ENCODE data around the gene YPEL1. TPM values are rescaled to one million over a fixed set of nuclear protein-coding genes. Genes with fewer than 3 reads are reported as not detected.

YPEL1 gene
- total RNA-seq, 1 experiment from 2014 or later = 3.1 TPM

- no peaks in the 10 kb centered on the region for H3K9me2 ChIP-seq (ENCODE audit: insufficient read depth)
- H4K20me1 ChIP-seq (ENCODE audit: insufficient read depth) = no peaks in the 10 kb centered on the region
- CTCF ChIA-PET = interaction anchor here (1.0 to 1.8 kb wide), 2 partner anchors 10 to 23 kb away, joined by 3 to 7 read pairs; no protein-coding TSS in a partner anchor
- intact Hi-C loops (cut with micrococcal nuclease) = loop anchor here (5.0 kb wide), 1 partner anchor 214 kb away; the partner anchor contains the start of gene MAPK1
- peaks cover 3 to 8% of the 10 kb centered on the region in 2 experiments; a peak in 3 of 4 replicates for H3K36me3 ChIP-seq (ENCODE audit: control insufficient read depth in 1 of 2, insufficient read depth in 2 of 2, low read length in 2 of 2)
- POLR2A ChIA-PET = interaction anchor here (1.2 to 1.4 kb wide), 2 partner anchors 10 to 13 kb away, joined by 3 to 4 read pairs; partner anchors contain the start of gene PPIL2
- ATAC-seq = peak; percentile 12
- H3K9me3 ChIP-seq (ENCODE audit: control insufficient read depth in 1 of 2, insufficient read depth in 1 of 2, low read depth in 1 of 2, low read length in 2 of 2) = no peaks in the 10 kb centered on the region
- no peak overlapping the region for H2AFZ ChIP-seq (ENCODE audit: low read depth, low read length, poor library complexity, severe bottlenecking)
- peak overlapping the region; percentile 73 for H3K27ac ChIP-seq (ENCODE audit: low read depth, low read length)
- H3K4me2 ChIP-seq (ENCODE audit: low read length) = peak overlapping the region; percentile 92
- RAD21 ChIA-PET (ENCODE audit: low non-redundant PET in 1 of 2, low total read pairs in 2 of 2, uncharacterized antibody in 2 of 2, unreplicated experiment in 2 of 2) = no interaction called here
- peaks cover 8% of the 10 kb centered on the region; the same call in 1 of the 2 replicates for H3K79me2 ChIP-seq (ENCODE audit: insufficient read depth, low read length)
- peak overlapping the region; percentile 83 for H3K9ac ChIP-seq (ENCODE audit: low read length)
- DNase-seq (ENCODE audit: low read depth, low spot score) = no peak
- H3K4me3 ChIP-seq (replicated peaks in 1 of 2; ENCODE audit: low read depth in 1 of 2, low read length in 2 of 2) = peak overlapping the region; percentile 67 to 83
- TSS peak; percentile 53 for BruUV-seq (replicated peaks)
- H3K4me1 ChIP-seq (ENCODE audit: control insufficient read depth in 1 of 2, insufficient read depth in 2 of 2, low read length in 2 of 2) = peaks cover 7 to 30% of the 10 kb centered on the region in 2 experiments
- TF ChIP-seq FOSL1 (IDR thresholded peaks at IDR 0.05; ENCODE audit: low read depth) = no peak
- TF ChIP-seq MAX (IDR thresholded peaks at IDR 0.05) = no peak
- no peak for TF ChIP-seq CTCF (IDR thresholded peaks at IDR 0.05 in 2 of 3, conservative IDR thresholded peaks at IDR 0.05 in 1 of 3; ENCODE audit: borderline replicate concordance in 1 of 3, insufficient read depth in 1 of 3, low read depth in 2 of 3, low read length in 2 of 3)
- TF ChIP-seq ZNF274 (IDR thresholded peaks at IDR 0.05; ENCODE audit: low read depth, low read length) = no peak
- no peak for TF ChIP-seq EGR1 (IDR thresholded peaks at IDR 0.05; ENCODE audit: low read depth)
- no peak for TF ChIP-seq SRF (IDR thresholded peaks at IDR 0.05; ENCODE audit: low read depth)
- no peak for TF ChIP-seq REST (IDR thresholded peaks at IDR 0.05; ENCODE audit: low read depth)
- no peak for TF ChIP-seq RAD21 (IDR thresholded peaks at IDR 0.05; ENCODE audit: low read depth)
- TF ChIP-seq POLR2A (IDR thresholded peaks at IDR 0.05; ENCODE audit: borderline replicate concordance, extremely low read depth, insufficient read depth, insufficient read length) = no peak
- TF ChIP-seq EZH2 (IDR thresholded peaks at IDR 0.05) = no peak
- no peak for TF ChIP-seq EZH2phosphoT487 (IDR thresholded peaks at IDR 0.05; ENCODE audit: borderline replicate concordance)
- no peaks in the 10 kb centered on the region for H3K27me3 ChIP-seq (ENCODE audit: insufficient read depth, low read length)
Measured at GRCh38 chr22:21652547-21653545, 82.7 kb downstream of the YPEL1 start.
